Measurements from ENCODE around the gene PRR29.
A peak's percentile ranks its signal among the peaks of the same experiment; 100 is the strongest.
"Not testable (repeated sequence)": the region's sequence is repeated elsewhere in the genome, so short reads cannot be mapped to it uniquely, and the experiment has no call there.

Gene PRR29

GRCh38 chr17:64017381-64017980 is 19.3 kb downstream of the PRR29 start:
- no peak for TF ChIP-seq CTCF (conservative IDR thresholded peaks at IDR 0.05; ENCODE audit: low read depth, low read length)
- DNase-seq (ENCODE audit: low read depth) = no peak
- H3K4me3 ChIP-seq (ENCODE audit: low read depth, low read length) = no peak overlapping the region

DNA sequence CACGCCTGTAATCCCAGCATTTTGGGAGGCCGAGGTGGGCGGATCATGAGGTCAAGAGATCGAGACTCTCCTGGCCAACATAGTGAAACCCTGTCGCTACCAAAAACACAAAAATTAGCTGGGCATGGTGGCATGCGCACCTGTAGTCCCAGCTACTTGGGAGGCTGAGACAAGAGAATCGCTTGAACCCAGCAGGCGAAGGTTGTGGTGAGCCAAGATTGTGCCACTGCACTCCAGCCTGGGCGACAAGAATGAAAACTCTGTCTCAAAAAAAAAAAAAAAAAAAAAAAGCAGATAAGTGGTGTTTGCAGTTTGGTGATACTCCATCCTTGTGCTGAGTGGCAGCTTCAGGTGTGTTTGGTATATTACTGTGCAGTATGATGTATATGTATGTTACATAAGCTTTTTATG is 21.4 kb downstream of the PRR29 start:
- DNase-seq (ENCODE audit: low read depth); H3K4me3 ChIP-seq (ENCODE audit: low read depth, low read length): not testable (repeated sequence)

DNA sequence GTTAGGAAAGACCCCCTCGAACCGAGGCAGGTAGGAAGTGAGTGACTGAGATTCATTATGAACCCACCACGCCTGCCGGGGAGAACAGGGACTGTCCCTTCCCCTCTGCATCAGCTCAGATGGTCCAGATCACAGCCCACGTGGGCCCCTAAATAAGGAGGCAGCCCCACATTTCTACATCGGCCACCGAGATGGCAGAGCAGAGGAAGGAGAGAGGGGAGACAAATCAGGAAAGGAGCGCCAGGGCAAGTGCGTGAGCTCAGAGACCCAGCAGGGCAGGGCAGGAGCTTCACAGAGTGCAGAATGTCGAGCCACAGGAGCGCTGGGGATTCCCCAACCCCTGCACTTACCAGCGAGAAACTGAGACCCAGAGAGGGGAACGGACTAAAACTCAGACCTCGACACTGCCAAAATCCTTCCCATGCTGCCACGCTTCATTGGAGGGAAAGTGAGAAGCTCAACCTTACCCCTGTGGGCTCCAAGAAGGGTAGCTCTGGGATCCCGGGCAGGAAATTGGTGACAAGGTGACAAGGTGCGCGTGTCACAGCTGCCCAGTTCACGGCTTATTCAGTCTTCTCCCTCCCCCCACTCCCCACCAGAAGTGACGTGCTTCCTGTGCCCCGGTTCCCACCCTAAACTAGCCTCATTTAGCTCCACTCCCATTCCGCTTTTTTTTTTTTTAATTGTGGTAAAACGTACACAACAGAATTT is 22.1 kb downstream of the PRR29 start, which contains the start of gene ICAM2:
ICAM2 (minus strand) TSS at position 578 of the 711 bp plus-strand sequence. CDS start 13,942 bp downstream, outside the sequence.
- DNase-seq (ENCODE audit: low read depth) = no peak

DNA sequence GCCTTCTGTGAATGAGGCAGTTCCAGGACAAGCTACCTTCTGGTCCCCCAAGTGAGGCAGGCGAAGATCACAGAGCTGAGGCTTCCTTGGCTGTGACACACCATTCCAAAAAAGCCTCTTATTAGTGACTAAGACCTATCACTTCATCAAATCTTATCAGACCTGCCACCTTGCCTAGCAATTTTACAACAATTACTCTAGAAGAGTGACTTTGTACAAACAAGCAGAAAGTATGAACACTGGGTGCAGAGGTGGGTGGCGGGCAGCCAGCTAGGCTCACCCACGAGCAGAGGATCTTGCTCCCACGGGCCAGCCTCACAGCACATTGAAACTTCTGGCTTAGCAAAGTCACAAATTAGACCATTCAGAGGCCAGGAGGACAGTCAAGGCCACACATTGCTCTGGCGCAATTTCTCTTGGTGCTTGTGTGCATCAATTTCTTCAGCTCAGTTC is 24.5 kb downstream of the PRR29 start:
- H3K4me3 ChIP-seq (ENCODE audit: low read depth, low read length) = no peak overlapping the region
- DNase-seq (ENCODE audit: low read depth) = no peak
- no peak for TF ChIP-seq CTCF (conservative IDR thresholded peaks at IDR 0.05; ENCODE audit: low read depth, low read length)

More for the DNA sequence above, 22.1 kb downstream of the PRR29 start, which contains the start of gene ICAM2:
- H3K4me3 ChIP-seq (ENCODE audit: low read depth, low read length) = no peak within 1 kb of the TSS
- no peak for TF ChIP-seq CTCF (conservative IDR thresholded peaks at IDR 0.05; ENCODE audit: low read depth, low read length)

GRCh38 chr17:64024215-64024654 is 26.1 kb downstream of the PRR29 start:
- no peak overlapping the region for H3K4me3 ChIP-seq (ENCODE audit: low read depth, low read length)
- no peak for DNase-seq (ENCODE audit: low read depth)
- no peak for TF ChIP-seq CTCF (conservative IDR thresholded peaks at IDR 0.05; ENCODE audit: low read depth, low read length)

DNA sequence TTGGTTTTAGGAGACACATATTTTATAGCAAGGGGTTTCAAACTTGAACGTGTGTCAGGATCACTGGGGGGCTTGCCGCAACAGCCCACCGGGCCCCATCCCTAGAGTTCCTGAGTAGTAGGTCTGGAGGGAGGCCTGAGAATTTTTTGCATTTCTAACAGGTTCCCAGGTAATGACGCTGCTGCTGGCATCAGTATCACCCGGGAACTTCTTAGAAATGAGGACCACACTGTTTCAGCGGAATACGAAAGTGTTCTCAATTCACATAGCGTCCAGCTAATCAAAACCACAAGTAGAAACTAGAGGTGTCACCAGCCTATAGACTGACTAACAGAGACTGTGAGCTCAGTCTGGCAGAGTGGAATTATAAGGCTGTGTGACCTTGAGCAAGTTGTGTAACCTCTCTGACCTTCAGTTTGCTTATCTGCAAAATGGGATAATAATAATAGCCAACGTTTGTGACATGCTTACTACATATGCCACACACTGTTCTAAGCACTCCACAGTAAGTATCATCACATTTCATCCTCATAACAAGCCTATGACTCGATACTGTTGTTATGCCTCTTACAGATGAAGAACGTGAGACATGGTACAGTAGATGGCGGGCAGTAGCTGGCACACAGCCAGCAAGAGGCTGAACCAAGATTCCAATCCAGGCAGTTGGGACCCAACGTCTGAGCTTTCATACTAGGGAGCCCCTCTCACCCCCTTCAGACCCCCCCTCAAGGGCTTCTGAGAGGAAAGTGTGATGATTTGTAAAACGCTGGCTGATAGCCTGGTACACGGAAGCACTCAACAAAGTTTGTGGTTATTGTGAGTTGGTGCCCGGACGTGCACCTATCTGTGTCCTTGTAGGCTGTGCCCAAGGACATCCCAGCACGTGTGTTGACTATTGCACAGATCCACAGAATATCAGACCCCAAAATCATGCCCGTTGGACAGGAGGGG is 26.9 kb downstream of the PRR29 start:
- DNase-seq (ENCODE audit: low read depth) = peak; percentile 30
- no peak for TF ChIP-seq CTCF (conservative IDR thresholded peaks at IDR 0.05; ENCODE audit: low read depth, low read length)
- H3K4me3 ChIP-seq (ENCODE audit: low read depth, low read length) = no peak overlapping the region
